ENCODE results near the gene STMP1. TPM values are rescaled to one million over a fixed set of nuclear protein-coding genes. Genes with fewer than 3 reads are reported as not detected.
A peak's percentile ranks its signal among the peaks of the same experiment; 100 is the strongest.

Gene STMP1
- polyA plus RNA-seq, 1 donor, result 46.7 TPM

- Histone ChIP-seq H3K27me3 (ENCODE audit: control insufficient read depth, insufficient read depth, low read length) (no peaks in the 10 kb centered on the region), H3K9me3 (ENCODE audit: control insufficient read depth, low read depth, low read length) (no peaks in the 10 kb centered on the region), H3K4me3 (ENCODE audit: low read length) (no peak overlapping the region), H3K27ac (ENCODE audit: low read length) (no peak overlapping the region), H3K4me1 (ENCODE audit: control insufficient read depth, insufficient read depth, low read length) (no peaks in the 10 kb centered on the region), H3K36me3 (ENCODE audit: control insufficient read depth, insufficient read depth, low read length) (no peaks in the 10 kb centered on the region)
- no CpG with 5 or more reads among the region's 14 CpGs for WGBS (ENCODE audit: insufficient coverage, low lambda C conversion rate)
- no peak for DNase-seq
Measured at GRCh38 chr7:135708041-135708440, 45.7 kb downstream of the STMP1 start.

GRCh38 chr7:135709508-135709907 is 47.2 kb downstream of the STMP1 start:
- Histone ChIP-seq H3K4me3 (ENCODE audit: low read length) (no peak overlapping the region), H3K27me3 (ENCODE audit: control insufficient read depth, insufficient read depth, low read length) (peaks cover 1% of the 10 kb centered on the region), H3K4me1 (ENCODE audit: control insufficient read depth, insufficient read depth, low read length) (no peaks in the 10 kb centered on the region), H3K36me3 (ENCODE audit: control insufficient read depth, insufficient read depth, low read length) (no peaks in the 10 kb centered on the region), H3K9me3 (ENCODE audit: control insufficient read depth, low read depth, low read length) (no peaks in the 10 kb centered on the region), H3K27ac (ENCODE audit: low read length) (no peak overlapping the region)
- DNase-seq, result no peak
- WGBS (ENCODE audit: insufficient coverage, low lambda C conversion rate), result 100% methylated on average over 1 of the region's 3 CpGs

GRCh38 chr7:135710417-135711138 is 48.3 kb downstream of the STMP1 start:
- H3K4me3 ChIP-seq (ENCODE audit: low read length), result no peak overlapping the region
- peak; percentile 5 to 40 for DNase-seq
- WGBS (ENCODE audit: insufficient coverage, low lambda C conversion rate), result 100% methylated on average over 1 of the region's 11 CpGs
- no peaks in the 10 kb centered on the region for H3K36me3 ChIP-seq (ENCODE audit: control insufficient read depth, insufficient read depth, low read length)
- H3K4me1 ChIP-seq (ENCODE audit: control insufficient read depth, insufficient read depth, low read length), result no peaks in the 10 kb centered on the region
- no peak overlapping the region for H3K27ac ChIP-seq (ENCODE audit: low read length)
- H3K9me3 ChIP-seq (ENCODE audit: control insufficient read depth, low read depth, low read length), result no peaks in the 10 kb centered on the region
- H3K27me3 ChIP-seq (ENCODE audit: control insufficient read depth, insufficient read depth, low read length), result peaks cover 4% of the 10 kb centered on the region

- H3K4me1 ChIP-seq (ENCODE audit: control insufficient read depth, insufficient read depth, low read length), result no peaks in the 10 kb centered on the region
- H3K27me3 ChIP-seq (ENCODE audit: control insufficient read depth, insufficient read depth, low read length), result peaks cover 7% of the 10 kb centered on the region
- H3K4me3 ChIP-seq (ENCODE audit: low read length), result no peak overlapping the region
- DNase-seq, result no peak
- no peaks in the 10 kb centered on the region for H3K36me3 ChIP-seq (ENCODE audit: control insufficient read depth, insufficient read depth, low read length)
- no peaks in the 10 kb centered on the region for H3K9me3 ChIP-seq (ENCODE audit: control insufficient read depth, low read depth, low read length)
- H3K27ac ChIP-seq (ENCODE audit: low read length), result no peak overlapping the region
- no CpG with 5 or more reads among the region's 8 CpGs for WGBS (ENCODE audit: insufficient coverage, low lambda C conversion rate)
Measured at GRCh38 chr7:135711139-135711469, 48.8 kb downstream of the STMP1 start.

- no peak overlapping the region for H3K27ac ChIP-seq (ENCODE audit: low read length)
- H3K4me3 ChIP-seq (ENCODE audit: low read length), result no peak overlapping the region
- peaks cover 7% of the 10 kb centered on the region for H3K27me3 ChIP-seq (ENCODE audit: control insufficient read depth, insufficient read depth, low read length)
- H3K9me3 ChIP-seq (ENCODE audit: control insufficient read depth, low read depth, low read length), result no peaks in the 10 kb centered on the region
- WGBS (ENCODE audit: insufficient coverage, low lambda C conversion rate), result no CpG with 5 or more reads among the region's 4 CpGs
- no peaks in the 10 kb centered on the region for H3K36me3 ChIP-seq (ENCODE audit: control insufficient read depth, insufficient read depth, low read length)
- H3K4me1 ChIP-seq (ENCODE audit: control insufficient read depth, insufficient read depth, low read length), result no peaks in the 10 kb centered on the region
- no peak for DNase-seq
Measured at GRCh38 chr7:135712182-135712782, 50.0 kb downstream of the STMP1 start.

DNA sequence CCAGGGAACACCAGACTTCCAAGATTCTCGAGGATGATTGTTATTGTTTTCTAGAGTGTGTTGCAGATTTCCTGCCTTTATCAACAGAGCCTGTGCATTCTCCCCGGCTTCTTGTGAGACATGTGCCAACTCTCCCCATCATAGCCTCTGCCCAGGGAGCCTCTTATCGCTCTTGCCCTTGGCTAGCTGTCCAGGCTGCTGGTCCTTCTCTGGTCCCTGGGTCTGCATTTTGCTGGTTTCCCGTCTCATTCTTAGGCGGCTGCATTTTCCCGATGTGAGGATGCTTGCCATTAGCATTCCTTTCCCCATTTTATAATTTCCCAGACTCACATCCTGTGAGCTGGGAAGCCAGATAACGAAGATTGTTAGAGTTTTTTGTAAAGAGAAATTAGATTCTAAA is 50.5 kb downstream of the STMP1 start:
- Histone ChIP-seq H3K36me3 (ENCODE audit: control insufficient read depth, insufficient read depth, low read length) (no peaks in the 10 kb centered on the region), H3K4me3 (ENCODE audit: low read length) (no peak overlapping the region), H3K9me3 (ENCODE audit: control insufficient read depth, low read depth, low read length) (no peaks in the 10 kb centered on the region), H3K4me1 (ENCODE audit: control insufficient read depth, insufficient read depth, low read length) (no peaks in the 10 kb centered on the region), H3K27me3 (ENCODE audit: control insufficient read depth, insufficient read depth, low read length) (peaks cover 7% of the 10 kb centered on the region), H3K27ac (ENCODE audit: low read length) (no peak overlapping the region)
- no peak for DNase-seq
- no CpG with 5 or more reads among the region's 7 CpGs for WGBS (ENCODE audit: insufficient coverage, low lambda C conversion rate)

GRCh38 chr7:135713836-135714470 is 51.6 kb downstream of the STMP1 start:
- Histone ChIP-seq H3K27me3 (ENCODE audit: control insufficient read depth, insufficient read depth, low read length) (peaks cover 7% of the 10 kb centered on the region), H3K27ac (ENCODE audit: low read length) (no peak overlapping the region), H3K36me3 (ENCODE audit: control insufficient read depth, insufficient read depth, low read length) (no peaks in the 10 kb centered on the region), H3K4me1 (ENCODE audit: control insufficient read depth, insufficient read depth, low read length) (no peaks in the 10 kb centered on the region), H3K9me3 (ENCODE audit: control insufficient read depth, low read depth, low read length) (no peaks in the 10 kb centered on the region), H3K4me3 (ENCODE audit: low read length) (no peak overlapping the region)
- DNase-seq, result no peak
- no CpG with 5 or more reads among the region's 4 CpGs for WGBS (ENCODE audit: insufficient coverage, low lambda C conversion rate)

DNA sequence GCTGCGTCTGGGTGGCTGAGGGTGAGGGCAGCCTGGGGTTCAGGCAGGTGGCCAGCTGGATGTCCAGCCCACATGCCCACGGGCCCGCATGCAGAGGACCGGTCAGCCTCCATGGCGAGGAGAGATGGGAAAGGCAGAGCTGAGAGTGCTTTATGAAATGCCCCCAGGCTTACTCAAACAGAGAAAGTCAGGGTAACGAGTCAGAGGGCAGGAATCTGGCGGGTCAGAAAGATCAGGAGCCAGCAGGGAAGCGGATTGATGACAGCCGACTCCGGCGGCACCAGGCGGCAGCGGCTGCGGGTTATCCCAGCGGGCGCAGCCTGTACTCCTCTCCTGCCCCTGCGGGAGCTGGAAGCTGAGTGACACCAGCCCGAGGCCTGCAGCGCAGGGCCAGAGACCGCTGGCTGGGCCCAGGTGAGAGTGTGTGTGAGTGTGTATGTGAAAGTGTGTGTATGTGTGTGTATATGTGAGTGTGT is 52.3 kb downstream of the STMP1 start:
- no peak overlapping the region for H3K4me3 ChIP-seq (ENCODE audit: low read length)
- no peak for DNase-seq
- H3K36me3 ChIP-seq (ENCODE audit: control insufficient read depth, insufficient read depth, low read length), result no peaks in the 10 kb centered on the region
- no peaks in the 10 kb centered on the region for H3K4me1 ChIP-seq (ENCODE audit: control insufficient read depth, insufficient read depth, low read length)
- no CpG with 5 or more reads among the region's 20 CpGs for WGBS (ENCODE audit: insufficient coverage, low lambda C conversion rate)
- H3K27ac ChIP-seq (ENCODE audit: low read length), result no peak overlapping the region
- peaks cover 7% of the 10 kb centered on the region for H3K27me3 ChIP-seq (ENCODE audit: control insufficient read depth, insufficient read depth, low read length)
- no peaks in the 10 kb centered on the region for H3K9me3 ChIP-seq (ENCODE audit: control insufficient read depth, low read depth, low read length)

- Histone ChIP-seq H3K4me3 (ENCODE audit: low read length) (no peak overlapping the region), H3K27ac (ENCODE audit: low read length) (no peak overlapping the region), H3K36me3 (ENCODE audit: control insufficient read depth, insufficient read depth, low read length) (no peaks in the 10 kb centered on the region), H3K4me1 (ENCODE audit: control insufficient read depth, insufficient read depth, low read length) (no peaks in the 10 kb centered on the region), H3K9me3 (ENCODE audit: control insufficient read depth, low read depth, low read length) (no peaks in the 10 kb centered on the region), H3K27me3 (ENCODE audit: control insufficient read depth, insufficient read depth, low read length) (peaks cover 7% of the 10 kb centered on the region)
- DNase-seq, result no peak
- 100% methylated on average over 2 of the region's 5 CpGs for WGBS (ENCODE audit: insufficient coverage, low lambda C conversion rate)
Measured at GRCh38 chr7:135715055-135715522, 52.8 kb downstream of the STMP1 start.

DNA sequence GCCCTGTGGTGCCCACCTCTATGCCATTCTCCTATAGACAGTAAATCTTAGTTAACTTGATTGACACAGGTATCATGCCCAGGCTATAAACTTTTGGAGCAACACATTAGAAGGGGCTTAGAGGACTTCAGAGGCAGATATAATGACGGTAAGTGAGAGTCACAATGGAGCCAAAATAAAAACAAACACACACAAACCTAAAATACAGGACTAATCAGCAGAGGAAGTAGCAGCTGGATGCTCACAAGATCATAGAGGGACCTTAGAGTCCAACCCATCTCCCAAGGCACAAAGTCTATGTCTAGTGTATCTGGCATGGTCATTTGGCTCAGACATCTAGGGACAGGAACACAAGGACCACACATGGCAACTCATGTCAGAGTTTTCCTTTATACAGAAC is 53.4 kb downstream of the STMP1 start:
- Histone ChIP-seq H3K27me3 (ENCODE audit: control insufficient read depth, insufficient read depth, low read length) (peaks cover 7% of the 10 kb centered on the region), H3K27ac (ENCODE audit: low read length) (no peak overlapping the region), H3K4me3 (ENCODE audit: low read length) (no peak overlapping the region), H3K9me3 (ENCODE audit: control insufficient read depth, low read depth, low read length) (no peaks in the 10 kb centered on the region), H3K4me1 (ENCODE audit: control insufficient read depth, insufficient read depth, low read length) (no peaks in the 10 kb centered on the region), H3K36me3 (ENCODE audit: control insufficient read depth, insufficient read depth, low read length) (no peaks in the 10 kb centered on the region)
- no peak for DNase-seq
- no CpG with 5 or more reads among the region's 1 CpG for WGBS (ENCODE audit: insufficient coverage, low lambda C conversion rate)
